Stimulated activated CD4-positive, alpha-beta T cell treated with anti-CD3 and anti-CD28 coated beads, Interleukin-4, amount 100 ng/mL, for 48 hours (primary cell): ENCODE data around the gene MIR17HG.
"Not testable (repeated sequence)": the region's sequence is repeated elsewhere in the genome, so short reads cannot be mapped to it uniquely, and the experiment has no call there.

Source experiments
- DNase-seq, 2 donors: peaks; one replicate each; pipeline ENCODE4 v3.0.0-alpha.2; 2020; ENCODE audit warnings: low read depth in 2 of 2

Gene MIR17HG

GRCh38 chr13:91347996-91348905 lies 764 bp downstream of the MIR17HG start:
- peak; percentile 50 to 58 for DNase-seq

DNA sequence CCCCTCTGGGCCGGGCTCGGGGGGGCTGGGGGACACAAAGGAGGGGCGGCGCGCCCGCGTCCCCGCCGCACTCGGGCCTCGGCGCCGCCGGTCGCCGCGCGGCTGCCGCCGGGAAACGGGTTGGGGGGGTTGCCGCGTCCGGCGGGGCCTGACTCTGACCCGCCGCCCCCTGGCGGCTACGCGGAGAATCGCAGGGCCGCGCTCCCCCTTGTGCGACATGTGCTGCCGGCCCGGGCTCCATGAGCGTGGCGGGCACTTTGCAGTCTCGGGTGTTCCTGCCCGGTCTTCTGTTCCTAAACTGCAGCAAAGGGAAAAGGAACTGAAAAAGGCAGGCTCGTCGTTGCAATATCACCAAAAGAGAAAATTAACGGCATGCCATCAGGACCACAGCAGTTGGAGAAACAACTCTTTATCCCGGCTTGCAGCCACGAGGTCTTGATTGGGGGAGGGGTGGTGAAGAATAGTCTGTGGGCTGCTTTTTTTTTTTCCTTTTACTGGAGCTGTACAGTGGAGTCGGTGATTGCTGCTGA lies 1.5 kb downstream of the MIR17HG start:
- peak; percentile 88 to 89 for DNase-seq

GRCh38 chr13:91349992-91350911 lies 2.8 kb downstream of the MIR17HG start:
- no peak for DNase-seq

GRCh38 chr13:91351123-91351522 lies 3.6 kb downstream of the MIR17HG start:
- DNase-seq, result no peak

- no peak for DNase-seq
Measured at GRCh38 chr13:91351980-91352379, 4.5 kb downstream of the MIR17HG start.

DNA sequence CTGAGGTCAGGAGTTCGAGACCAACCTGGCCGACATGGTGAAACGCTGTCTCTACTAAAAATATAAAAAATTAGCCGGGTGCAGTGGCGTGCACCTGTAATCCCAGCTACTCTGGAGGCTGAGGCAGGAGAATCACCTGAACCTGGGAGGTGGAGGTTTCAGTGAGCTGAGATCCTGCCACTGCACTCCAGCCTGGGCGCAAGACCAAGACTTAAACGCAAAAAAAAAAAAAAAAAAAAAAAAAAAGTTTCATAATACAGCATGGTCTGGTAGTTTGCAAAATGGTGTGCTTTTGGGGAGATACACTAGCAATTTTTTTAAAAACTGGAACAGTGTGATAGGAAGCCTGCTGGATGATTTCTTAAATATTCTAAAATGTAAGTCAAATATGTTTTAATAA lies 5.4 kb downstream of the MIR17HG start:
- not testable (repeated sequence) for DNase-seq

DNA sequence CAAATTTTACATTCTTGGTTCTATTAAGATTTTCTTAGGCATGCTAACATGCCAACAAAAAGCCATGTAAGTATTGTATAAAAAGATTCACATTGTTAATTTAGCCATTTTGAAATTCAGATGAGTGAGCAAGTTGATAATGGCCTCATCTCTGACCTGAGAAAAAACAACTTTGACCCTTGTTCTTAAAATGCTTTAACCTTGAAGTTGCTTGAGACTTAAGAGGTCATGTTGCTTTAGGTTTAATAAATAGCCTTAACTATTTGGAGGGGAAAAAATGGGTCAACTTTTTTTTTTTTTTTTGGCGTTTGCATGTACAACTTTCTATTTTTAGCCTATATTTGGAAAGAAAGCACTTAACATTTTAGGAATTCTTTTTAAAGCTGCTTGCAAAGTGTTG lies 6.0 kb downstream of the MIR17HG start:
- no peak for DNase-seq

GRCh38 chr13:91355099-91355825 lies 7.8 kb downstream of the MIR17HG start:
- no peak for DNase-seq

GRCh38 chr13:91355826-91356710 lies 8.6 kb downstream of the MIR17HG start:
- no peak for DNase-seq

DNA sequence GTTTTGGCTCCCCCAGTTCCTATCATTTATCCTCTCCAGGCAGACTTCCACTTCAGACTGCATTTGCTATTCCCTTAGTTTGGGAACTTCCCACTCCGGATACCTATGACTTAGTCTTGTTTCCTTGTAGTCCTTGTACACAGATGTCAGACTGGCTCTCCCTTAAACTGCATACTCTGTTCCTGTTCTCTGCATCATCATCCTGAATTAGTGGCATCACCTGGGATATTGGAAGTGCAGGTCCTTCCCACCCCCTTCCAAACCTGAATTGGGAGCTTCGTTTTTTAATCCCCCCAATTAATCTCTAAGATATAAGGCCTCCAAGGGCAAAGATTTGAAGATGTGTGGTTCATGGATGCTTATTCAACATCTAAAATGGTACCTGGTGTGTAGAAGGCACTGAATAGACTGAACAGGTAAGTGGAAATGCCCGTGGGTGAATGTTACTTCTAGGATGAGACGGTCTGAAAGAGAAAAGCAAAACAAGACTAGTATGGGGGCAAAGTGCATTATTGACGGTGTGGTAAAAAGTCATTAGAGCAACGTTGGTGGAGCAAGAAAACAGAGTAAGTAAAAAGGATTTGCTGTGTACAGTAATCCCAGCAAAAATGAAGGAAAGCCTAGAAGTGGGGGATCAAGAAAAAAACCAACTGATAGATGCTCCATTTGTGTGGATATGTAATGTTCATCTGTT lies 9.6 kb downstream of the MIR17HG start:
- no peak for DNase-seq

DNA sequence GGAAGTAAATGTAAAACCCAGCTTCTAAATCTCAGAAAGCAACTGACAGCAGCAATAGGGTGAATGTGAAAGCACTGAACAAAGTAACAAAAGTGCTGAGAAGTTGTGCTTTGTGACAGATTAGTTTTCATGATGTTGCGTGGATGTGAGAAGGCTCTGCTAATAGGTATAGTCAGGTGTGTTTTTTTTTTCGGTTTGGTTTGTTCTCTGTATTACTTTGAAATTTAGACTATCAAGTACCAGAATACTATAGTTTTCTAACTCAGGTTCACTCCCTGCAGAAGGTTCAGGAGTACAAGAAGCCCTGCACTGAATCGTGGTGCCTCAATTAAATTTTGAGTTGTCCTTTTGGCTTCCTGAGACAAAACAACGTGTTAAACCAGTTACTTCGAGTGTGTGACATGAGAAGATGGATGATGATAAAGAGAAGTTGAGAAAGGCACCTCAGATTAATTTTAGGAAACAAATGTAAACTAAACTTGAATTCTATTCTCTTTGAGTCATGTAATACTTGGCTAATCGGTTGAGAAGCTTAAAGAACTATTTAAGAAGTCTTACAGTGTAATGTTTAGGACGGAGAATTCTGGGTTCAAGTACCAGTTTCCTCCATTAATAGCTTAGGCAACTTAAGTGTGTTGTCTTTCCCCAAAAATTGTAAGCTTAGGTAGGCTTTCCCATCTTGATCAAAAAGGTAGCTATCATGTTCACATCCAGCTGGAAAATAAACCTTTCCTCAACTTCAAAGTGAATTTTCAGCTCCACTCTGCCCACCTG lies 10.3 kb downstream of the MIR17HG start:
- no peak for DNase-seq

DNA sequence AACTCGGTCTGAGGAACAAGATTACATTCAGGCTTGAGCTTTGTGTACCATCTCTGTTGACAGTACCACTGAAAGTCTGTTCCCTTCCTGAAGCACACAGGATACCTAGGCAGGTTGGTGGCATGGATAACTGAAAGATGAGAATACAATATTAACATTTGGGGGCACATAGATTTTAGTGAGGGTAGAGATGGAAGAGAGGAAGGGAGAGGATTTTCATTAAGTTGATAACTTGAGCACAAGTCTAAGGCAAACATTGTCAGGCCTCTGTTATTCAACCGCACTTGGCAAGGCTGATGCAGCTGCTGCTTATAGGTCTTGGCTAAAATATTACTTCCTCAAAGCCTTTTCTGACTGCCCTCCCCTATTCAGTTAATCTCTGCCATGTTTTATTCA lies 10.9 kb downstream of the MIR17HG start:
- no peak for DNase-seq

GRCh38 chr13:91359111-91359510 lies 11.6 kb downstream of the MIR17HG start:
- no peak for DNase-seq

DNA sequence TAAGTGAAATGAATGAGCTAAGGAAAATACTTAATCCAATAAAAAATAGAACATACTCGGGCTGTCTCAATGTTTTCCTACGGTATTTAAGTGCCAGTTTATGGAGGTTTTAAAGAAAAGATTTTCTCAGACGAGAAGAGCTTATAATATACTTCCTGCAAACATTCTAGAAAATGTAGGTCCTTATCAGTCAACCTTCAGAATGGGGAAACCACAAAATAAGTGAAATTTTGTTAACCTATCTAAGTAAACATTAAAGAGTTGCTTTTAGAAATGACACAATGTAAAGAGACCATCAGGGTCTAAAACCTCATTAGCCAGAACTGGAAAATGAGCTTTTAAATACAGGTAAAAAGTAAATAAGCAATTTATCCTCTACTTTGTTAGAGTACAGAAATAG lies 12.1 kb downstream of the MIR17HG start:
- no peak for DNase-seq

DNA sequence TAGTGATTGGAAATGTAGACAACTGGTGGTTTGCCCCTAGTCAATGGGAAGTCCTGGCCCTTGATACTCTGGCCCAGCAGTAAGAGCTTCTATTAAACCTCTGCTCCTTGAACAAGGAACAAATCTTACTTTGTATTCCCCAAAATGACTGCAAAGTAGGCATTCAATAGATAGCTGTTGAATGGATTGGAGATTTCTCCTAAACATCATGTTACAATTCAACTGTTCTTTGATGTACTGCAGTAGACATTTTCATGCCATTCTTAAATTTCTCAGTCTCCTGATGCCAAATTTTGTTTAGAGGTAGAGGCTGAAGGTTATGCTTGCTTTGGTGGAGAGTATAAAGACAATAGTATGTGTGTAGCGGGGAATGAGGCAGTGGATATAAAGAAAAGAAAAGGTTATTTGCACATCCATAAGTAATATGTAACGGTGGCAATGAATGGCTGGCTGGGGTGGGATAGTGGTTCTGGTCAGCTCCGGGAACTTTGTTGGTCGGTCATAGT lies 12.8 kb downstream of the MIR17HG start:
- no peak for DNase-seq

GRCh38 chr13:91361755-91362271 lies 14.3 kb downstream of the MIR17HG start:
- no peak for DNase-seq

GRCh38 chr13:91362908-91363307 lies 15.4 kb downstream of the MIR17HG start:
- no peak for DNase-seq

DNA sequence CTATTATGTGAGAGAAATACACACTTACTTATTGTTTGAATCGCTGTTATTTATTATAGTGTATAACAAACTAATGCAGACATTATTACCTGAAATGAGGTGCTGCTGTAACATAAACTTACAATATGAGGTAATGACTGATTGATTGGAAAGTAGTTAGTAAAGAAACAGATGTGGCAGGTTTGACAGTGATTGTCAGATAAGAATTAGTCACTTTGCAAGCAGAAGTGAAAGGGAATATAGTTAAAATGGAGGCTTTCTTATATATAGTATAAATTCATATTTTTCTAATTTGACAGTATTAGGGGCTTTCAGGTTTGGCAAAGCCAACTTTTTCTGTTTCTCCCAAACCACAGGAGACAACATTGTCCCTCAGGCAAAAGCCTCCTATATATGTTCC lies 20.6 kb downstream of the MIR17HG start:
- no peak for DNase-seq
